ENCODE results near the gene TTLL12. TPM values are rescaled to one million over a fixed set of nuclear protein-coding genes. Genes with fewer than 3 reads are reported as not detected.

TTLL12 gene
- polyA plus RNA-seq, 2 of the 4 experiments (the other 2 are of a cell fraction), result 8.6 to 18.7 TPM

DNA sequence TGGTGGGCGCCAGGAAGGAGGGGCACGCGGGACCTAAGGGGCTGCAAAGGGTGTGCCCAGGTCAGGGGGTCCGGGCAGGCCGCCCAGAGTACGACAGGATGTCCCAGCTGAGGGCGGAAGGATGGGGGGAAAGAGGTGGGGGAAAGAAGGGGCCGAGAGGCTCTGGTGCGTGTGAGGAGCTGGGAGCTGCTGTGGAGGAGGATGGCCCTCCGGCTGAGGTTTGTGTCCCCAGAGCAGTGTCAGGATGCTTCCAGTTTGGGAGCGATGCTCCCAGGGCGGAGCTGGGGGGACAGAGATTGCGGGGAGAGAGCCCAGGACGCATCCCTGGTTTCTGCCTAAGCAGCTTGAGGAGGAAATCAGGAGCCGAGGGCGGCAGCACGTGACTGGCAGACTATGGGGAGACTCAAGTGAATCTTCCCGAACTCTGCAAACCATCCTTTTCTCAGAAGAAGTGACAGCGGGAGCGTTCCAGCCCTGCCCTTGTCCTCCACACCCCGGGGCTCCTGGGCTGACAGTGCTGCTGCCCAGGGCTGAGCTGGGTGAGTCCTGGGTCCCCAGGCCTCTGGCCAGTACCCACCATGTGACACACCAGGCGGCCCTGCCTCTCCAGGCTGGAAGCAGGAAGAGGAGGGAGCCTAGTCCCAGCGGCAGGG, 19.7 kb upstream of the TTLL12 start:
- Histone ChIP-seq H3K4me1 (no peaks in the 10 kb centered on the region), H3K4me3 (no peak overlapping the region), H3K4me2 (no peak overlapping the region), H3K27ac (no peak overlapping the region), H3K9me3 (no peaks in the 10 kb centered on the region)
- WGBS (ENCODE audit: missing lambda C conversion rate), result 69% methylated on average over 10 of the region's 23 CpGs
- POLR2A ChIA-PET, result no interaction called here
- no peak for TF ChIP-seq ZFP36 (IDR thresholded peaks at IDR 0.05; ENCODE audit: borderline replicate concordance, partially characterized antibody)
- TF ChIP-seq RNF2 (IDR thresholded peaks at IDR 0.05; ENCODE audit: borderline replicate concordance, low read depth), result no peak
- TF ChIP-seq CBX8 (IDR thresholded peaks at IDR 0.05), result no peak
- no peak for TF ChIP-seq MAFK (IDR thresholded peaks at IDR 0.05; ENCODE audit: partially characterized antibody)
- no peak for TF ChIP-seq CEBPB (IDR thresholded peaks at IDR 0.05)
- TF ChIP-seq, protein P1, sequence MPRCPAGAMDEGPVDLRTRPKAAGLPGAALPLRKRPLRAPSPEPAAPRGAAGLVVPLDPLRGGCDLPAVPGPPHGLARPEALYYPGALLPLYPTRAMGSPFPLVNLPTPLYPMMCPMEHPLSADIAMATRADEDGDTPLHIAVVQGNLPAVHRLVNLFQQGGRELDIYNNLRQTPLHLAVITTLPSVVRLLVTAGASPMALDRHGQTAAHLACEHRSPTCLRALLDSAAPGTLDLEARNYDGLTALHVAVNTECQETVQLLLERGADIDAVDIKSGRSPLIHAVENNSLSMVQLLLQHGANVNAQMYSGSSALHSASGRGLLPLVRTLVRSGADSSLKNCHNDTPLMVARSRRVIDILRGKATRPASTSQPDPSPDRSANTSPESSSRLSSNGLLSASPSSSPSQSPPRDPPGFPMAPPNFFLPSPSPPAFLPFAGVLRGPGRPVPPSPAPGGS (IDR thresholded peaks at IDR 0.05), result no peak
- TF ChIP-seq BHLHE40 (IDR thresholded peaks at IDR 0.05; ENCODE audit: low read depth, low read length), result no peak
- TF ChIP-seq EP300 (IDR thresholded peaks at IDR 0.05), result no peak
- no peak for TF ChIP-seq ZNF302 (CRISPR knock-in tag; IDR thresholded peaks at IDR 0.05)
- no peak for TF ChIP-seq CHD4 (IDR thresholded peaks at IDR 0.05; ENCODE audit: borderline replicate concordance)
- no peak for TF ChIP-seq PHF8 (IDR thresholded peaks at IDR 0.05; ENCODE audit: borderline replicate concordance, low read depth)
- no peak for TF ChIP-seq CBX2 (IDR thresholded peaks at IDR 0.05; ENCODE audit: borderline replicate concordance, low read depth)
- TF ChIP-seq JUN (IDR thresholded peaks at IDR 0.05), result no peak
- no peak for TF ChIP-seq ESRRA (IDR thresholded peaks at IDR 0.05; ENCODE audit: borderline replicate concordance, low read length)
- no peak for TF ChIP-seq SREBF2 (IDR thresholded peaks at IDR 0.05)
- no peak for TF ChIP-seq HOXB5 (CRISPR knock-in tag; IDR thresholded peaks at IDR 0.05)
- TF ChIP-seq RARB (CRISPR knock-in tag; IDR thresholded peaks at IDR 0.05), result no peak
- no peak for TF ChIP-seq FOSB (CRISPR knock-in tag; IDR thresholded peaks at IDR 0.05)
- TF ChIP-seq CHD2 (IDR thresholded peaks at IDR 0.05; ENCODE audit: low read length, partially characterized antibody), result no peak
- no peak for TF ChIP-seq TFCP2L1 (CRISPR knock-in tag; IDR thresholded peaks at IDR 0.05)
- ATAC-seq (peak in 1 of 2 experiments; percentile 22; a peak in 1 of 6 replicates), FAIRE-seq (no peak), DNase-seq (ENCODE audit: low read depth in 1 of 2, low spot score in 1 of 2) (no peak)
- CTCF ChIA-PET, result interaction anchor here (1.8 kb wide), 1 partner anchor 20 kb away, joined by 4 read pairs; the partner anchor contains the start of gene TTLL12

GRCh38 chr22:43205748-43206508, 19.0 kb upstream of the TTLL12 start:
- no peak for ATAC-seq
- FAIRE-seq, result no peak
- Histone ChIP-seq H3K4me1 (no peaks in the 10 kb centered on the region), H3K27ac (no peak overlapping the region), H3K9me3 (no peaks in the 10 kb centered on the region), H3K4me3 (no peak overlapping the region), H3K4me2 (no peak overlapping the region)
- ChIA-PET CTCF (no interaction called here), POLR2A (no interaction called here)
- 60% methylated on average over 2 of the region's 5 CpGs for WGBS (ENCODE audit: missing lambda C conversion rate)
- no peak for DNase-seq (ENCODE audit: low read depth in 1 of 2, low spot score in 1 of 2)
- TF ChIP-seq USF2 (IDR thresholded peaks at IDR 0.05), result no peak
- TF ChIP-seq RFX5 (IDR thresholded peaks at IDR 0.05), result no peak
- no peak for TF ChIP-seq CTCF (IDR thresholded peaks at IDR 0.05)
- no peak for TF ChIP-seq HEYL (CRISPR knock-in tag; IDR thresholded peaks at IDR 0.05)
- TF ChIP-seq CEBPB (IDR thresholded peaks at IDR 0.05), result no peak
- no peak for TF ChIP-seq HOXB13 (CRISPR knock-in tag; IDR thresholded peaks at IDR 0.05; ENCODE audit: low read depth)
- TF ChIP-seq RARB (CRISPR knock-in tag; IDR thresholded peaks at IDR 0.05), result no peak
- TF ChIP-seq, protein P1 (IDR thresholded peaks at IDR 0.05), result no peak
- no peak for TF ChIP-seq TP53 (CRISPR knock-in tag; IDR thresholded peaks at IDR 0.05)
- no peak for TF ChIP-seq MAX (IDR thresholded peaks at IDR 0.05)
- TF ChIP-seq MAZ (IDR thresholded peaks at IDR 0.05; ENCODE audit: borderline replicate concordance, low read depth, low read length), result no peak
- TF ChIP-seq MYC (IDR thresholded peaks at IDR 0.05; ENCODE audit: borderline replicate concordance, low read length), result no peak
- TF ChIP-seq RCOR1 (IDR thresholded peaks at IDR 0.05; ENCODE audit: low read depth, low read length), result no peak
